ENCODE results near the gene JAZF1.

DNA sequence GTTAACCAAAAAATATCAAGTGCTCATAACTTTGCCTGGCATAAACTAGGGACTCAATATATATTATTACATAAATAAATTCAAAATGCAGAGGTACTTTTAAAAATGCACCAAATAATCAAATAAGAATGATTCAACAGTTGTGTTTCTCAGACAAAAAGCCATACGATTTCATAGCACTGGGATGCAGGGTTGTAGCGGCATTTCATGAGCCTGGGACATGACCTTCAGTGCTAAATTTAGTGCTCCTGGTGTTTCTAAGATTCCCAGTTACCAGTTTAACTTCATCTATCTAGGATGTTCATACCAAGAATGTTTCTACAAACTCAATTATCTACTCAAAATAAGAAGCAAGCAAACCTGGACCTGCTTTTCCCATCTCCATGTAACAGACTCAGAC, 4.0 kb downstream of the JAZF1 start:
- no peak for TF ChIP-seq POLR2A (IDR thresholded peaks at IDR 0.05)
- TF ChIP-seq, protein P1, sequence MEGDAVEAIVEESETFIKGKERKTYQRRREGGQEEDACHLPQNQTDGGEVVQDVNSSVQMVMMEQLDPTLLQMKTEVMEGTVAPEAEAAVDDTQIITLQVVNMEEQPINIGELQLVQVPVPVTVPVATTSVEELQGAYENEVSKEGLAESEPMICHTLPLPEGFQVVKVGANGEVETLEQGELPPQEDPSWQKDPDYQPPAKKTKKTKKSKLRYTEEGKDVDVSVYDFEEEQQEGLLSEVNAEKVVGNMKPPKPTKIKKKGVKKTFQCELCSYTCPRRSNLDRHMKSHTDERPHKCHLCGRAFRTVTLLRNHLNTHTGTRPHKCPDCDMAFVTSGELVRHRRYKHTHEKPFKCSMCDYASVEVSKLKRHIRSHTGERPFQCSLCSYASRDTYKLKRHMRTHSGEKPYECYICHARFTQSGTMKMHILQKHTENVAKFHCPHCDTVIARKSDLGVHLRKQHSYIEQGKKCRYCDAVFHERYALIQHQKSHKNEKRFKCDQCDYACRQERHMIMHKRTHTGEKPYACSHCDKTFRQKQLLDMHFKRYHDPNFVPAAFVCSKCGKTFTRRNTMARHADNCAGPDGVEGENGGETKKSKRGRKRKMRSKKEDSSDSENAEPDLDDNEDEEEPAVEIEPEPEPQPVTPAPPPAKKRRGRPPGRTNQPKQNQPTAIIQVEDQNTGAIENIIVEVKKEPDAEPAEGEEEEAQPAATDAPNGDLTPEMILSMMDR (IDR thresholded peaks at IDR 0.05) = no peak
- TF ChIP-seq EP300 (IDR thresholded peaks at IDR 0.05) = no peak
